GM20431 (cell line): ENCODE results near the gene LAGE3.

Experiments used
- in situ Hi-C: fragments of 300-500 bp; cut with MseI, MboI; formaldehyde crosslinking; loops from one replicate; pipeline ENCODE4 v1.15.0; 2020; ENCODE audit warnings: low sequenced_read_pairs; ENCODE audit not compliant: unreplicated experiment

Gene LAGE3

DNA sequence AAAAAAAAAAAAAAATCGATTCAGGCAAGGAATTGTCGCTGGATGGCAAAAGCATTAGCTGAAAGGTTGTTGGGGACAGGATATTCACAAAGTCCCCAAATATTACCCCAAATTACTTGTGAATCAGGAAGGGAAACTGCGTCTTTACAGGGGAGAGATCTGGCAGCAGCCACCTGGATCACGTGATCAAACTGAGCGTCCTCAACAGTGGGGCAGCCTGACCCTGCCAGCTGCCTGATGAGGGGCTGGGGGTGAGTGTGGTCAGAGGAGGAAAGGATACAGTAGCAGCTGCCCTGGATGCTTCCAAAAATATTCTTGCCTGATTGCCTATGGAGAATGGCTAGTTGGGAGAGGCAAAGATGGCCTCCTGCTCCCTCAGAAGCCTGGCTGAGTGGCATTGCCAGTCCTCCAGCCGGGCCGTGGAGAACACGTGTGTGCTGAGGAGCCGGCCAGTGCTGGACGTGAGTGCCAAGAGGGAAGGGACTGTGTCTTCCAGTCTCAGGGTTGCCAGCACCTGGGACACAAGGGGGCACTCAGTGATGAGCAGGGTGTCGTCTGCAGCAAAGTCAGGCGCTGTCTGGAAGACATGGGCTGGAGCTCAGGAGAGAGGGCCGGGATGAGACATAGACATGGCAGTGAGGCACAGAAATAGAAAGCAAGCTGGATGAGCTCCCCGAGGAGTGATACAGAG, 3.0 kb upstream of the LAGE3 start:
- in situ Hi-C loops = no loop called here

DNA sequence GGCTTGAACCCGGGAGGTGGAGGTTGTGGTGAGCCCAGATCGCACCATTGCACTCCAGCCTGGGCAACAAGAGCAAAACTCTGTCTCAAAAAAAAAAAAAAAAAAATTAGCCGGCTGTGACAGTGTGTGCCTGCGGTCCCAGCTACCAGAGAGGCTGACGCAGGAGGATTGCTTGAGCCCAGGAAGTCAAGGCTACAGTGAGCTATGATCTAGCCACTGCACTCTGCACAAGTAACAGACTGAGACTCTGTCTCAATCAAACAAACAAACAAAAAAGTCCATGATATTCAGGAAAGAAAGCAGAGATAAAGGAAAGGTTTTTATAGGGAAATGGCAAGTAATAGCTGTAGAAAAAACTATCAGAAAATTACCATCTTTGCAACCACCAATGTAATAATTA, 2.1 kb upstream of the LAGE3 start:
- in situ Hi-C loops = no loop called here

DNA sequence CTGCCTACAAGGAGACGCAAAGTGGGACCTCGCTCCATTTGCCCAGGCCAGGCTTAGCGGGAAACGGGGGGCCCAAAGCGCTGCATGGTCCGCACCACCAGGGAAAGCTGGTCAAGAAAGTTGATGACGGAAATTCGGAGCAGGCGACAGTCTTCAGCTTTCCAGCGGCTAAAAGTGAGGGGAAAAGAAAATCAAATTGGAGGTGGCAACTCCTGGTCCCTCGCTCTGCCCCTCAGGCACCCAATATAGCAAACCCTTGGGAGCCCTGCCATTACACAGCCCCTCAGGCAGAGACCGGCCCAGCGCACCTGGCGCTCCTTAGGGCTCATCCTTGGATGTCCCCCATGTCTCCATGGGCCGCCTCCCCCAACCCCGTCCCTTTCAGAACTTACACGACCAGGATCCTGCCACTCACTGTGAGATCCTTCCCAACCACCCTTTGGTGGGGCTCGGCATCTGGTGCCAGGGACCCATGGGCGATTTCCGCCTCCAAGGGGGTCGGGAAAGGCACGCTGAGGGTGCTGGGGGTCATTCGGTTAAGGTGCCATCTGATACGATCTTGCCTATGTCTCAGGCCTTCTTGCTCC, 1.1 kb downstream of the LAGE3 start:
- in situ Hi-C loops = no loop called here

DNA sequence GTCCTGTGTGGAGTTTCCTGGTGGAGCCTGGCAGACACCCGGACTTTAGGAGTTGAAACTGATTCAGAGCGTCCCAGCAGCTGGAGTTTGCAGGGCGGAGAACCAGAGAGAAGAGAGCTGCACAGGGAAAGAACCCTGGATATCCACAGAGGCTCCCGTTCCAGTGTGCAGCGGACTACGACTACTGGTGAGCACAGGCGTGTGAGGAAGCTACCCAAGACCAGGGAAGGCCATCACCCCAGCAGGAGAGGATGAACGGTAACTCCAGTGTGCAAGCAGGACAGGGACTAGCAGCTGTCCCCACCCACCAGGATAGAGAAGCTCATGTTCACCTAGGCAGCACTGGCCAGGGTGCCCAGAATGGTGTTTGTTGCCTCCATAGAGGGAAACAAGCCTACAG, 2.3 kb downstream of the LAGE3 start:
- in situ Hi-C loops = no loop called here

DNA sequence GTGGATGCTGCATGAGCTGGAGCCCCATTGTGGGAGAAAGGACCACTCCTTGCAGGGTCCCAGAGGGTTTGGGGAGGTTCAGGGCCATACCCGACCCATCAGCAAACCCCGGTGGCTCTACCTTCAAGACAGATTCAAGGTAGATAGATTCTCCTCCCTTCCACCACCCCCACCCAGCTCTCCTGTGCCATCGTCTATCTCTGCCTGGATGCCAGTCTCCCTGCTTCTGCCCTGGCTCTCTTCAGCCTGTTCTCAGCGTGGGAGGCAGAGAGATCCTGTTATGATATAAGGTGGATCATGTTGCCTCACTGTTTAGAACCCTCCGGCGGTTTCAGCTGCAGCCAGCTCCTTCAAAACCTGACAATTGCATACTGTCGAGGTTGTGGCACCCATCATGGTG, 5.4 kb downstream of the LAGE3 start:
- in situ Hi-C loops = no loop called here

DNA sequence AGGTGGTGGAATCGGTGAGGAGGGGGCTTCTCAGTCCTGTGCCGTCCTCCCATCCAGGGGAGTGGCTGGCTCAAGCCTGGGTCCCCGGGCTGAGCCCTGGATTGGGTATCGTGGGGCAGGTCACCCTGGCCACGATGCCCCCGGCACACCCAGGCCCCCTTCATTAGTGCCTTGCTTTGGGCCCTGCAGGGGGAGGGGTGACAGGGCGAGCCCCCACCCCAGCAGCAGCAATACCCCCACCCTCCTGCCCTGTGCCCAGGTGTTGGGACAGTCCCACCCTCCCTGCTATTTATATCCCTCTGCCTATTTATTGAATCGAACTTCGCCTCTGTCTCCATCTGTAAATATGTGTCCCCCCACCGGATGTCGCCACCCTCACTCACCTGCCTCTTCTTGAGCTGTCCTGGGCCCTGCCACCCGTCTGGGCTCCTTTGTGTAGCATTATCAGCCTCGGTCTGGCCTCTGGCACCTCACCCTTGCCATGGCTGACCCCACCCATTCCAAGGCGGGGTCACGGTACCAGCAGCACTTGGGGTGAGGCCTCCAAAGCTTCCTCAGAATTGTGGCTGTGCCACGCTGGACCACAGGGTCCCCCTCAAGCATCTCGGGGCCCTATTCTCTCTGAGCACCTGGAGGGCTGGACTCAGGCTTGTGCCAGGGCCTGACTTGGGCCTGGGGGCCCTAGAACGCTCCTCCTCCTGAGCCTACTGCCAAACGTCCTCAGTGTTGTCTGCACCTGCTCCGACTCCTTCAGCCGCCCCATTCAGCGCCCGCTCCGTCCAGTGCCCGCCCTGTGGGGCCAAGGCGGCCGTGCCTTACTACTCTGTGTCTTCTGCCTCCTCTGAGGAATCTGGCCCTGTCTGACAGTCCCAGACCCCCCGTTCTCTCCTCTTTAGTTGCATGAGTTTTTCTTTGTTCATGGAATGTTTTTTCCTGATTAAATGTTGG, 6.1 kb downstream of the LAGE3 start:
- in situ Hi-C loops = no loop called here

DNA sequence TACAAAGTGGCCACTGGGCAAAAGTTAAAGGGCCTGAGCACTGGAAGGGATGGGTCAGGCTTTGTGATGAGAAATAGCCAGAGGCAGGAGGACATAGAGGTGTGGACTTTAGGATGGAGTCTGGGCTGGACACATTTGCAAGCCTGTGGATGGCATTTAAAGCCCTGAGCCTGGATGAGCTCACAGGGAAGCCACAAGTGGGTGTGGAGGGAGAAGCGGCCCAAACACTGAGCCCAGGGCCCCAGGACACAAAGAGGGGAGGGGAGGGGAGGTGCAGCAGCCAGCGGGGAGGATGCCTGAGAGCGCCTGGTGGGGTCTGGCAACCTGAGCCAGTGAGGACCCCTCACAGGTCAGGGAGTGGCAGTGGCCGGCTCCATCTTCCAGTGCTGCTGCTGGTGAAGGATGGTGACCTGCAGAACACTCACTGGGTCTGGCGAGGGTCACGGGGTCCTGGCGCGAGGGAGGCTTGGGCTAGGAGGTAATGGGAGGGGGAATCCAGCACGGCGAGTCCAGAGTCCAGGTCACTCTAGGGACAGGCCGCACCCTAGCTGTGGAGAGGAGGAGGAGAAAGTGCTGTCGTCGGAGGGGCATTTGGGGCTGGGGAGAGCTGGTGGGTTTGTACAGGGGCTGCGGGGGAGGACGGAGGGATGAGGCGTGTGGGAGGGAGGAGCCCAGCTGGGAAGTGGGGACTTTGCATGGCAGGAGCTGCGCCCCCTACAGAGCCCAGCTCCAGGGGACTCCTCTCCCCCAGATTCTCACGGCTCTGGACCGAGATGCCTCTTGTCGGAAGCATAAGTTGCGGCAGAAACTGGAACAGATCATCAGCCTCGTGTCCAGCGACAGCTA, 7.0 kb downstream of the LAGE3 start:
- in situ Hi-C loops = no loop called here

DNA sequence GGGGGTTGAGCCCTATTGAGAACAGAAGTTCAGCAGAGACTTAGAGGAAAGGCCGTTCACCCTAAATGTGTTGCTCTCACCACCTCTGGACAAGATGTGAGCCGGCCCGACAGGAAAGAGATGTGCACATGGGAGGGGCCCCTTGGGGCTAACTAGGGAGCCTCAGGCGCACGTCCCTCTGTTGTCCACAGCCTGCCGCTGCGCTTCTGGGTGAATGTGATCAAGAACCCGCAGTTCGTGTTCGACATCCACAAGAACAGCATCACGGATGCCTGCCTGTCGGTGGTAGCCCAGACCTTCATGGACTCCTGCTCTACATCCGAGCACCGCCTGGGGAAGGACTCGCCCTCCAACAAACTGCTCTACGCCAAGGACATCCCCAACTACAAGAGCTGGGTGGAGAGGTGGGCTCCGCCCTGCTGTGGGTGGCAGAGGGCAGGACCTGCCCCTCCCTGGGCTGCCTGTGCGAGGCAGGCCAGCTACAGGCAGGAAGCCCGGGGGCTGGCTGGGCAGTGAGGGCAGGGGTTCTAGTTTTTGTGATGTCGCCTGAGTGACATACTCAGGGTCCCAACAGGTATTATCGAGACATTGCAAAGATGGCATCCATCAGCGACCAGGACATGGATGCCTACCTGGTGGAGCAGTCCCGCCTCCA, 8.0 kb downstream of the LAGE3 start:
- in situ Hi-C loops = no loop called here

DNA sequence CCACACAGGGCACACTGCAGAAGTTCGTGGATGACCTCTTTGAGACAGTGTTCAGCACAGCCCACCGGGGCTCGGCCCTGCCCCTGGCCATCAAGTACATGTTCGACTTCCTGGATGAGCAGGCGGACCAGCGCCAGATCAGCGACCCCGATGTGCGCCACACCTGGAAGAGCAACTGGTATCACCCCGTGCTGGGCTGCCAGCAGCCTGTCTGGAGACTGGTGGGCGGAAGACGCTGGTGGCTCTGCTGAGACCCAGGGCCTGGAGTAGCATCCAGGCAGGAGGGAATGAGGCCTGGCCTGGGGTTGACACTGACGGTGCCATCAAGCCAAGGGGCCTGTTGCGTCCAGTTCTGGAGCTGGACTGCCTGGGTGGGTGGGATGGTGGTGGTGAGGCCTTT, 8.6 kb downstream of the LAGE3 start:
- in situ Hi-C loops = no loop called here

DNA sequence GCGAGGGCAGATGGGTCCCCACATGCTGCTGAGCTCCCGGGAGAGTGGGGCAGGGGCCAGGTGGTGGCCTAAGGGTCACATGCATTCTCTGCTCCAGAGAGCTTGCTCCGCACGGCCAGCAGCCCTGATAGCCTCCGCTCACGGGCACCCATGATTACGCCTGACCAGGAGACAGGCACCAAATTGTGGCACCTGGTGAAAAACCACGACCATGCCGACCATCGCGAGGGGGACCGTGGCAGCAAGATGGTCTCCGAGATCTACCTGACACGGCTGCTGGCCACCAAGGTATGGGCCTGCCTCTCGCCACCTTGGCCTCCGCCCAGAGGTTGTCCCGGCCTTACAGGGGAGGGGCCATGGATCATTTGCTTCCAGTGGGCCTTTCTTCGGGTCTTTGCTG, 9.2 kb downstream of the LAGE3 start:
- in situ Hi-C loops = no loop called here

DNA sequence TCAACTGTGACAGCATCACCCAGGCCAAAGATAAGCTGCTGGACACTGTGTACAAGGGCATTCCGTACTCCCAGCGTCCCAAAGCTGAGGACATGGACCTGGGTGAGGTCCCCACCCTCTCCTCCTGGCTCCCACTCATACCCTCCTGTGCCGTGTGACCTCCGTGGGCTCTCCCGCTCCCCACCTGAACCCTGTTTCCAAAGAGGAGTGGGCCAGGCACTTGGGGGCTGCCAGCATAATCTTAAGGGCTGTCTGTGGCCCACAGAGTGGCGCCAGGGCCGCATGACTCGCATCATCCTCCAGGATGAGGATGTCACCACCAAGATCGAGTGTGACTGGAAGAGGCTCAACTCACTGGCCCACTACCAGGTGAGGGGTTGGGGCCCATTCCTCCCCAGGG, 10.0 kb downstream of the LAGE3 start:
- in situ Hi-C loops = no loop called here

DNA sequence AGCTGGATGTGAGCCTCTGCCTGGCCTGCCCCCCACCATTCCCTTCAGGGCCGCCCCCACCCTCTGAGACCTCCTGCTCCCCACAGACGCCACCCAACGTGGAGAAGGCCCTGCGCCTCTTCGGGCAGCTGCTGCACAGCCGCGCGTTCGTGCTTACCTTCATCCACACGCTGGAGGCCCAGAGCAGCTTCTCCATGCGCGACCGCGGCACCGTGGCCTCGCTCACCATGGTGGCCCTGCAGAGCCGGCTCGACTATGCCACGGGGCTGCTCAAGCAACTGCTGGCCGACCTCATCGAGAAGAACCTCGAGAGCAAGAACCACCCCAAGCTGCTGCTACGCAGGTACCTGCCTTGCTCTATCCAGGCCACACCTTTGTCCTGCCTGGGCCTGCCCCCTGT, 10.9 kb downstream of the LAGE3 start:
- in situ Hi-C loops = no loop called here

DNA sequence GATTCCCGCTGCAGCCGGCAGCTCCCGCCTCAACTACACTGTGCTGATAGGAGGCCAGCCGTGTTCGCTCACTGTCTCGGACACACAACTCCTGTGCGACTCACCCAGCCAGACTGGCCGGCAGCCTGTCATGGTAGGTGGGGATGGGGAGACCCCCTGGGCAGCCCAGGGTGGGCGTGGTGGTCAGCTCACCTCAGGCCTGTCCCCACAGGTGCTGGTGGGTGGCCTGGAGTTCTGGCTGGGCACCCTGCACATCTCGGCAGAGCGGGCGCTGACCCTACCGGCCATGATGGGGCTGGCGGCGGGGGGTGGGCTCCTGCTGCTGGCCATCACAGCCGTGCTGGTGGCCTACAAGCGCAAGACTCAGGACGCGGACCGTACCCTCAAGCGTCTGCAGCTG, 11.5 kb downstream of the LAGE3 start:
- in situ Hi-C loops = no loop called here

DNA sequence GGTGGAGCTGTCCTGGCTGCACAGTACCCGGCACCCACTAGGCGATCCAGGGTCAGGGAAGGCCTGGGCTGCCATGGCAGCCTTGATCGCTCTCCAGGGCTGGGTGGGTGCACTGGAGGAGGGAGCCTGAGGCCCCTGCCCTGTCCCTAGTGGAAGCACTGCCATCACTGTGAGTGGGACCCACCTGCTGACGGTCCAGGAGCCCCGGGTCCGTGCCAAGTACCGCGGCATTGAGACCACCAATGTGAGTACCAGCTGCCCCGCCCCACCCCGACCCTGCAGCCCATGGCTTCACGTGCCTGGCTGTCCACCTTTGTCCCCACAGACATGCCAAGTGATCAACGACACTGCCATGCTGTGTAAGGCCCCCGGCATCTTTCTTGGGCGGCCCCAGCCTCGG, 12.2 kb downstream of the LAGE3 start:
- in situ Hi-C loops = no loop called here

DNA sequence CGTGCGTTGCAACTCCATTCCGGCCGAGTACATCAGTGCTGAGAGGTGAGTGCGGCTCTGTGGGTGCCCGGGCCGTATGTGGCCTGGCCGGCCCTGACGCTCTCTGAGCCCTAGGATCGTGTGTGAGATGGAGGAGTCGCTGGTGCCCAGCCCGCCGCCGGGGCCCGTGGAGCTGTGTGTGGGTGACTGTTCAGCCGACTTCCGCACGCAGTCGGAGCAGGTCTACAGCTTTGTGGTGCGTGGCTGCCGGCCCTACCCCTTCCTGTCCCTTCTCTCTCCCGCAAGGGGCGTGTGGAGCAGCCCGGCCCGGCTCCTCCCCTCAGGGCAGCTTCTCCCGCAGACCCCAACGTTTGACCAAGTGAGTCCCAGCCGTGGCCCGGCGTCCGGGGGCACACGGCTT, 13.0 kb downstream of the LAGE3 start:
- in situ Hi-C loops = no loop called here

DNA sequence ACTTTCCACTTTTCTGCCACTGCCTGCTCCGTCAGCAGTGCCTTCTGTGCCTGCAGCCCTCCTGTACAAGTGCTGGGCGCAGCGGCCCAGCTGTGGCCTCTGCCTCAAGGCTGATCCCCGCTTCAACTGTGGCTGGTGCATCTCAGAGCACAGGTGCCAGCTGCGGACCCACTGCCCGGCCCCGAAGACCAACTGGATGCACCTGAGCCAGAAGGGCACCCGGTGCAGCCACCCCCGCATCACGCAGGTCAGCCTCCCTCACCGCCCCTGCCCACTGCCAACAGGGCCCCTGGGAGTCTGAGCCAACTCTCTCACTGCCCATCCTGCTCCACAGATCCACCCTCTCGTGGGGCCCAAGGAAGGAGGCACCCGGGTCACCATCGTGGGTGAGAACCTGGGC, 13.5 kb downstream of the LAGE3 start:
- in situ Hi-C loops = no loop called here

DNA sequence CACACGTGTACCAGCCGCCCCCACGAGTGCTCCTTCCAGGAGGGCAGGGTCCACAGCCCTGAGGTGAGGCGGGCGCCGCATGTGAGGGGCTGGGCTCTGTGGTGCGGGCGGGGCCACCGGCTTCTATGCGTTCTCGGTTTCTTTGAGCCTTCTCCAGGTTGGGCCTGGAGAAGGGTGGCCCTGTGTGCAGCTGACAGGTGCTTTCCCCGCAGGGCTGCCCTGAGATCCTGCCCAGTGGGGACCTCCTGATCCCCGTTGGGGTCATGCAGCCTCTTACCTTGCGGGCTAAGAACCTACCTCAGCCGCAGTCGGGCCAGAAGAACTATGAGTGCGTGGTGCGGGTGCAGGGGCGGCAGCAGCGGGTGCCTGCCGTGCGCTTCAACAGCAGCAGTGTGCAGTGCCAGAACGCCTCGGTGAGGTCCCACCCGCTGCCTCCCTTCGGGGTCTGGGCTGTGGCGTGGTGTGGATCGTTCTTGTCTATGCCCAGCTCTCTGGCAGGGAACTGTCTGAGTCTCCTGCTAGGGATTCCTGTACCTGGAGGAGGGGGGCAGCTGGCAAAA, 14.2 kb downstream of the LAGE3 start:
- in situ Hi-C loops = no loop called here

DNA sequence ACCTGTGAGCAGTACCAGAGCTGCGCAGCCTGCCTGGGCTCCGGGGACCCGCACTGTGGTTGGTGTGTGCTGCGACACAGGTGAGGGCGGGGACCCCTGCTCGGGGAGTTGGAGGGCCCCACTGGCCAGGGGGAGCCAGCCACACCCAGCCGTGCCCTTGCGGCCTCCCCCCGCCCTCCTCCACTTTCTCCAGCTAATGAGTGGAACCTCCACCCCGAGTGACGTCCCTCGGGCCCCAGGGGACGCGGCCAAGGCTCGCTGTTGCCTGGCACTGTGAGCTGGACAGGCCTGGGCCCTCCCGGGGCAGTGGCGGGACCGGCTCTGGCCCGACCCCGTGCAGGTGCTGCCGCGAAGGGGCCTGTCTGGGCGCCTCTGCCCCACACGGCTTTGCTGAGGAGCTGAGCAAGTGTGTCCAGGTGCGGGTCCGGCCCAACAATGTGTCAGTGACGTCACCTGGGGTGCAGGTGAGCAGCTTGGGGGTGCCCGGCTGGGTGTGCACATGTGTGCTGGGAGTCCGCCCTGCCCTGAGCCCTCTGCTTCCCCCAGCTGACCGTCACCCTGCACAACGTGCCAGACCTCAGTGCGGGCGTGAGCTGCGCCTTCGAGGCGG, 15.4 kb downstream of the LAGE3 start:
- in situ Hi-C loops = no loop called here

DNA sequence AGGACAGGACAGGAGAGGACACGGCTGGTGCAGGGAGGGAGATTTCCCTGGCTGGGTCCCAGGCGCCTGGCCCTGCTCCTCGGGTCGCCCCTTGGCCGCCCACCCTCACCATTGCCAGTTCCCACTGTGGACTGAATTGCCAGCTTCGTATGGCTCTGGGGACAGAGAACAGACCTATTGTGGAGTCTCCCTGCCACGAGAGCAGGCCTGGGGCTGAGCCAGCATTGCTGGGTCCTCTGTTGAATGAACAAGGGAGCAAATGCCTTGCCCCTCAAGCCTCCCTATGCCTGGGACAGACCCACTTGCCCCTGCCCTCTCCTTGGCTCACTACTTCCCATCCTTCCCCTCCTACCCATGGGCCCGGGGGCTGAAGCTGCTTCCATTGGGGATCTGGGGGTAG, 16.7 kb downstream of the LAGE3 start:
- in situ Hi-C loops = no loop called here
